Brain microvascular endothelial cell (primary cell): ENCODE results near the gene MET.

ENCODE experiments used
- DNase-seq: peaks from one replicate; pipeline ENCODE4 v3.0.0-alpha.2; 2020
- H3K27ac ChIP-seq: fragments of 250-450 bp; sonication (Bioruptor Pico); 2 replicates; pipeline ENCODE4 v1.5.1; 2020; ENCODE audit warnings: mild to moderate bottlenecking, moderate library complexity
- H3K27me3 ChIP-seq: fragments of 250-450 bp; sonication (Bioruptor Pico); replicated peaks from 2 replicates; pipeline ENCODE4 v1.5.1; 2020; ENCODE audit warnings: mild to moderate bottlenecking
- H3K36me3 ChIP-seq: fragments of 250-450 bp; sonication (Bioruptor Pico); replicated peaks from 2 replicates; pipeline ENCODE4 v1.5.1; 2020; ENCODE audit warnings: mild to moderate bottlenecking
- H3K4me3 ChIP-seq: 2 replicates; pipeline ENCODE4 v1.5.1; 2011; ENCODE audit warnings: low read depth, mild to moderate bottlenecking, control low read depth, low read length, moderate library complexity
- in situ Hi-C: cut with HindIII; loops from 2 replicates; pipeline ENCODE4 v1.10.0; 2017; ENCODE audit warnings: low sequenced_read_pairs, low pct_ligation_motif_present
- TF ChIP-seq, protein P1 (sequence below): IDR thresholded peaks from 2 replicates; pipeline ENCODE4 v1.5.1; 2011; ENCODE audit warnings: low read depth, mild to moderate bottlenecking, moderate library complexity, low read length, control low read depth, inconsistent platforms; ENCODE audit errors: missing control alignments

Gene MET

DNA sequence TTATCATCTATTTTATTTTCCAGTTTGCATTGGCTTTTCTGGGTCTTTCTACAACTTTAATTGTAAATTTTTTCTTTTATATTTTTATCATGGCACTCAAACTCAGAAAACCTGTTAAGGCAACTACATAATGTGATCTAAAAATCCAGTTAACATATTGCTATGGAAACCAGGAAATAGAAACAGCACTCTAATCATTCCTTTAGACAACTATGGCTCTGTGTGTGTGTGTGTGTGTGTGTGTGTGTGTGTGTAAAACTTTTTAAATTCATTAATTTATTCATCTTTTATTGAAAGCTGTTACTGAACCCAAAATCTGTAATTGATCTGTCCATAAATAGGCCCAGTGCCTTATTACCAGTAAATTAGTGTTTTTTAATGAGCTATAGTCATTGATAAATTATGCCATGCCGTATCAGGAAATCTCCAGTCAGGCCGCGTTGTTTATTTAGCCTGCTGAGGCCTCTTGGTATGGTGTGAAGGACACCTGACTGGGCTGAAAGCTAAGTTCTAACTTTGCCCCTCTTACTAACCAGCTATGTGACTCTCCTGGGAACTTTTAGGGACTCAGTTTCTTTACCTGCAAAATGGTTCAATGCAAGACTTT is 1.5 kb upstream of the MET start:
- H3K27ac ChIP-seq = no peak overlapping the region

DNA sequence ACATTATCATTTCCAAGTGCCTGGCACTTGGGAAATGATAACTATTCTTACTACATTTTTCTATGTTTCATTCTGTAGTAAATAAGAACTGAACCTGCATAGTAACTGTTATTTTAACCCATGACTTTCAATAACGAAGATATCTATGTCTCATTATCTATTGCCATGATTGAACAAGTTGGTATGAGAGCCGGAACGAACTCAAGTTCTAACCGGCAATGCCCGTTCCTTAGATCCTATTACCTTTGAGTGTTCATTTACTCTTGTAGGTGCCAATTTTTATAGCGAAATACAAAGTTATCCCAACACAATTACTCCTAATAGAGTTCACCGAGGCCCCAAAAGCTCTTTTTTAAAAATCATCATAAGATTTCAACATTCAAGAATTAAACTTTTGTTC is 885 bp upstream of the MET start:
- TF ChIP-seq, protein P1, sequence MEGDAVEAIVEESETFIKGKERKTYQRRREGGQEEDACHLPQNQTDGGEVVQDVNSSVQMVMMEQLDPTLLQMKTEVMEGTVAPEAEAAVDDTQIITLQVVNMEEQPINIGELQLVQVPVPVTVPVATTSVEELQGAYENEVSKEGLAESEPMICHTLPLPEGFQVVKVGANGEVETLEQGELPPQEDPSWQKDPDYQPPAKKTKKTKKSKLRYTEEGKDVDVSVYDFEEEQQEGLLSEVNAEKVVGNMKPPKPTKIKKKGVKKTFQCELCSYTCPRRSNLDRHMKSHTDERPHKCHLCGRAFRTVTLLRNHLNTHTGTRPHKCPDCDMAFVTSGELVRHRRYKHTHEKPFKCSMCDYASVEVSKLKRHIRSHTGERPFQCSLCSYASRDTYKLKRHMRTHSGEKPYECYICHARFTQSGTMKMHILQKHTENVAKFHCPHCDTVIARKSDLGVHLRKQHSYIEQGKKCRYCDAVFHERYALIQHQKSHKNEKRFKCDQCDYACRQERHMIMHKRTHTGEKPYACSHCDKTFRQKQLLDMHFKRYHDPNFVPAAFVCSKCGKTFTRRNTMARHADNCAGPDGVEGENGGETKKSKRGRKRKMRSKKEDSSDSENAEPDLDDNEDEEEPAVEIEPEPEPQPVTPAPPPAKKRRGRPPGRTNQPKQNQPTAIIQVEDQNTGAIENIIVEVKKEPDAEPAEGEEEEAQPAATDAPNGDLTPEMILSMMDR = no peak
- Histone ChIP-seq H3K4me3 (peak overlapping the region; percentile 80), H3K27me3 (no peaks in the 10 kb centered on the region), H3K27ac (no peak overlapping the region), H3K36me3 (no peaks in the 10 kb centered on the region)
- no peak for DNase-seq
- in situ Hi-C loops = no loop called here

More for the DNA sequence above, 1.5 kb upstream of the MET start:
- in situ Hi-C loops = no loop called here
- Histone ChIP-seq H3K27me3 (no peaks in the 10 kb centered on the region), H3K4me3 (no peak overlapping the region), H3K36me3 (no peaks in the 10 kb centered on the region)
- TF ChIP-seq, protein P1 = no peak
- no peak for DNase-seq

DNA sequence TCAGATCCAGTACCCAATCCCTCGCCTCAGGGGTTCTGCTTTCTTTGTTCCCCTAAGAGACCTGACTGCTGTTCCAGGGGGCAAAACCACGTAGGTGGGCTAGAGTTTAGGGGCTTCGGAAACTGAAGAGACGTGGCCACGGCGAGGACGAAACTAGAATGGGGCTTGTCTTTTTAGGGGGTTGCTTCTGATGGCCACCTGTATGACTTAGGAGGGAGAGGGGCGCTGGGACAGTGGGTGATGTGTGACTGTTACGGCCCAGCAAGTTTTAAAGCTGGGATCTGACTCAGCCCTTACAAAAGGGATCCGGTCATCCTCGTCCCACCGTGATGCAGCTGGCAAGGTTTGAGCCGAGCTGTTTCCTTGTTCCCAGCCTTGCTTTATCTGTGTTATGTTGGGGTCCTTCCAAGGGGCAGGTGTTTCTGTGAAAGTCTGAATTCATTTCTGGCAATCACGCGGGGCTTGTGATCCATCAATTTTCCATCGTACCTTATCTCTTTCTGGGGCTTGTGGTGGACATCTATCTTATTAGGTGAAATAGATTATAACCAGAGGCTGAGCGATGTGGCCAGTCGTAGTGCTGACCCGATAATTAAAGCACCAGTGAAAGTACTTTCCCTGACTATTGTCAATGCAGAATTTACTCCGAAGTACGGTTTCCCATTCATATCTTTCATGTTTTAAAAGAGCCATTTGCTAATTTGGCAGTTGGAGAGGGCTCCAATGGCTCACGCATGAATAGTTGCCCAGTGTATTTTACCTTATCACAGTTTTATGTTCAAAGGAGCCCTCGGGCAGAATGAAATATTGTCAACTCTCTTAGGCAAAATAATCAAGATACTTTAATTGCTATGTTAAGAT is 830 bp downstream of the MET start:
- no peaks in the 10 kb centered on the region for H3K27me3 ChIP-seq
- TF ChIP-seq, protein P1 = no peak
- H3K27ac ChIP-seq = peak overlapping the region; percentile 15
- no peak for DNase-seq
- no peaks in the 10 kb centered on the region for H3K36me3 ChIP-seq
- in situ Hi-C loops = no loop called here
- H3K4me3 ChIP-seq = peak overlapping the region; percentile 80

DNA sequence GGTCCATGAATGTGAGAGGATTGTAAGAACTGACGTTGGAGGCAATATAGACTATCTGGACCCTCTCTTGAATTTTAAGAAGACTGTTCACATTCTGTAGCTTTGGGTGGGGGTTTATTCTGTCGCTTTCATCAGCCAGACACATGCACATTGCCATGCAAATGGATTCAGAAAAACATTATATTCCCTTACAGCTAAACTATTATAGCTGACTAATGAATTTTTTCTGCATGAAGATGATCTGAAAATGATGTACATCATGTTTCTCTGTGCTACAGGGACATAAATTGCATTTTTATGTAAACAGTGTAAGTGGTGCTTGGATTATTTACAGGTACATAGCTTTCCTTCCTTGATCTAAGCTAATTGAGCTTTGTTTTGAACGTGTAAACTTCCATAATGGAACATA is 1.5 kb downstream of the MET start:
- Histone ChIP-seq H3K36me3 (no peaks in the 10 kb centered on the region), H3K4me3 (peak overlapping the region; percentile 80), H3K27ac (no peak overlapping the region), H3K27me3 (no peaks in the 10 kb centered on the region)
- no peak for DNase-seq
- TF ChIP-seq, protein P1 = no peak
- in situ Hi-C loops = no loop called here

DNA sequence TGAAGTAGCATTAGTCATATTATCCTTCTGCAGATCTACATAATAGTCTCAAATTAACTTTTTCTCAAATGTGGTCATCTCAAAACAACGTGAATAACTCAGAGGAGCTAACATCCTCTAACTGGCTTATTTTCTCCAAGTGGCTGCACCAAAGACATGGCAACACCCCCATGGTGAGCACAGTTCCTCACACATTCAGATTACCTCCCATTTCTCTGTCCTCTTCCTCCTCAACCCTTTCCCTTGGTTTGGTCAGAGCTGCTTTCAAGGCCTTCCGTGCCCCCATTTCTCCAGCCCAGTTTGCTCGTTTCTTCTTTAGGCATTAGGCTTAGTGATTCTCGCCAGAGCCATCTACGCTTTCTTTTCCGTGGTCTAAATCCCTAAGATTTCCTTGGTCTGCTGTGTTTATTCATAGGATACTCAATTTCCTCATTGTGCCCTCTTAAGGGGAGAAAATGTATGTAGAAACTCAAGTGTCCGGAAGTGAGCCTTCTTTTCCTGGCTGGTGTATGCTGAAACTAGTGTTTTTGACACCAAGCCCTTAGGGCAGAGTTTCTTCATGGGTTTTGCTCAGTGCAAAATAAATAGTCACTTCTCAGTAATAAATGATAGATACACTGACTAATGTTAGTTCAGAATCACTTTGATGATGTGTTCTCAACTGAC is 2.6 kb downstream of the MET start:
- TF ChIP-seq, protein P1 = no peak
- DNase-seq = no peak
- Histone ChIP-seq H3K27ac (no peak overlapping the region), H3K27me3 (no peaks in the 10 kb centered on the region), H3K4me3 (no peak overlapping the region), H3K36me3 (no peaks in the 10 kb centered on the region)
- in situ Hi-C loops = no loop called here
